Hematopoietic multipotent progenitor cell treated with erythropoietin and hydrocortisone succinate and interleukin-3 and kit ligand, for 17 days (in vitro differentiated cells): ENCODE data around the gene ABI1.

Experiments used
- DNase-seq: peaks from one replicate; pipeline ENCODE4 v3.0.0-alpha.2; 2015; ENCODE audit warnings: low spot score

The ABI1 gene

DNA sequence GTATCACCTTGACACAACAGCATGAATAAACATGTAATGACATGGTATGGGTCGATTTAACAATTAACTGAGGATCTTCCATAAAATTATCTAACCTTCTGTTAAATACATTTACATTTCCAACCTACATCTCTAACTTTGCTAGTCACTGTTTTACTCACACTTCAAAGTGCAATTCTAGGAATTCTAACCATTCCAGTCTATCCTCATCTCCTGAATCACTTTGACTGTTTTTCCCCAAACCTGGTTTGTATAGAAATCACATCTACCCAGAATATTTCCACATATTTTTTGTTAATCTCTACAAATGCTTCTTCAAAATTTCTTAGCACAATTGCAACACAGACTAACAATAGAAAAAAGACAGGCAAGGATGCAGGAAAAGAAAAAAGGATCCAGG, 6.2 kb downstream of the ABI1 start:
- DNase-seq: no peak

DNA sequence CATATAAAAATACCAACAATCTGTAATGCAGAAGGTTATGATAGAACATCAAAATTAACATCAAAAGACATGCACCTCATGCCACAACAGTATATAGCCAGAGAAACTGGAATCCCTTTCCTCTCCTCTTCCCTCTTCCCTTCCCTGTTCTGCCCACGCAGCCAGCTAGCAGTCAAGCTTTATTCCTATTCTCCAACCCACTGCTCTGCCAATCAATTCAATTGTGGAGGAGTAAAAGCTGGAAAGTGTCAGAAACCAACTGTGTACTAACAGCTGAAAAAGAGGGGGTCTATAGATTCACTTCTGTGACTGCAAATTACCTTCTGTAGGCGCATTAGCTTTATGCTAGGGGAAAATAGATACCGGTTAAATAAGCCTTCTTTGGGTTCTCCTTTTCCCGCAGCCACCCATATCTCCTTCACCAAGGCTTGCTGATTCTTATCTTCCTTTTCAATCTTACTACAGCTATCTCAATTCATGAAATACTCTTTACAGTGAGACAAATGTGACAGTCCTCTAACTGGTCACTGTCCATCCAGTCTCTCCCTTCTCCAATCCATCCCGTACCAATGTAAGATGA, 16.3 kb downstream of the ABI1 start:
- DNase-seq: no peak

GRCh38 chr10:26843736-26844135, 17.0 kb downstream of the ABI1 start:
- DNase-seq: no peak

DNA sequence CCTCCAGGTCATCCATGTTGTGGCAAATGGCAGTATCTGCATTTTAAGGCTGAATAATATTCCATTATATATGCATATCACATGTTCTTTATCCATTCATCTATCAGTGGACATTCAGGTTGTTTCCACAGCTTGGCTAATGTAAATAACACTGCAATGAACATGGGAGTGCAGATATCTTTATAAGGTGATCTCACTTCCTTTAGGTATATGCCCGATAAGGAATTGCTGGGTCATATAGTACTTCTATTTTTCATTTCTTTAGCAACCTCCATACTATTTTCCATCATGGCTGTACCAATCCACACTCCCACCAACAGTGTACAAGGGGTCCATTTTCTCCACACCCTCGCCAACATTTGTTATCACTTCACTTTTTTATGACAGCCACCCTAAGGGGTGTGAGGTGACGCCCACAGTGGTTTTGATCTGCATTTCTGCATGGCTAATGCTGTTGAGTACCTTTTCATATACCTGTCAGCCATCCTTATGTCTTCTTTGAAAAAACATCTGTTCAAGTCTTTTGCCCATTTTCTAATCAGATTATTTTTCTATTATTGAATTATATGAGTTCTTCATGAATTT, 18.9 kb downstream of the ABI1 start:
- no peak for DNase-seq

GRCh38 chr10:26840938-26841732, 19.6 kb downstream of the ABI1 start:
- DNase-seq: no peak

- DNase-seq: no peak
Measured at GRCh38 chr10:26839966-26840627, 20.7 kb downstream of the ABI1 start.

GRCh38 chr10:26837139-26837538, 23.6 kb downstream of the ABI1 start:
- DNase-seq: no peak

- DNase-seq: no peak
Measured at GRCh38 chr10:26835025-26835424, 25.7 kb downstream of the ABI1 start.

DNA sequence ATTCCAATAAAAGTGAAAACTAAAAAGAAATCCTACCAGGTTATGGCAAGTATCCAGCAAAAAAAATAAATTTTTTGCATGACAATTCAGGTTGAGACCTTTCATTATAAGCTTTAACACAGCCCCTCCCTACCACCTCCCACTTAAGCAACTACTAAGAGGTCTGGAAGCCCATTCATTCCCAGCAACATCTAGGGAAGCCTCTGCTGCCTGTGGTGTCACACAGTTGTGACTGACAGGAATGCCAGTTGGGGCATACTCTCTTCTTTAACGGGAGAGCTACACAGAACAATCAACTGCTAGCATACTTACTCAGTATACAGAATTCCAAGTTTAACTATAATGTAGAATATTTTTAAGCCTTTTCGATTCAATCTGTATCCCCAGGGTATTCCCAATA, 27.8 kb downstream of the ABI1 start:
- no peak for DNase-seq

DNA sequence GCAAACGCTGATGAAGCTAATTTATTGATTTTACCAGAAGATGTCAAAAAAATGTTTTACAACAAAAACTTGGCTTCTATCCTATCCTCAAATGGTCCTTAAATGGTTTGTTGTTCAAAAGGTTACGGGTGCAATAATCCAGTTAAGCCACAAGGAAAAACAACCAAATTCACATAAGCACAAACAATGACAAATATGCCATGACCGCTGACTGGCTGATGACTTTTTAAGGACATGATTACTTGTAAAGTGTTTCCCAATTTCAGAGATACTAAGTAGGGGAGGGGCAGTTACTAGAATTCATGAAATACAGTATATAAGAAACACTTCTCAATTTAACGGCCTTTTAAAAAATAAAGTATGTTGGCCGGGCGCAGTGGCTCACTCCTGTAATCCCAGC, 28.8 kb downstream of the ABI1 start:
- no peak for DNase-seq

DNA sequence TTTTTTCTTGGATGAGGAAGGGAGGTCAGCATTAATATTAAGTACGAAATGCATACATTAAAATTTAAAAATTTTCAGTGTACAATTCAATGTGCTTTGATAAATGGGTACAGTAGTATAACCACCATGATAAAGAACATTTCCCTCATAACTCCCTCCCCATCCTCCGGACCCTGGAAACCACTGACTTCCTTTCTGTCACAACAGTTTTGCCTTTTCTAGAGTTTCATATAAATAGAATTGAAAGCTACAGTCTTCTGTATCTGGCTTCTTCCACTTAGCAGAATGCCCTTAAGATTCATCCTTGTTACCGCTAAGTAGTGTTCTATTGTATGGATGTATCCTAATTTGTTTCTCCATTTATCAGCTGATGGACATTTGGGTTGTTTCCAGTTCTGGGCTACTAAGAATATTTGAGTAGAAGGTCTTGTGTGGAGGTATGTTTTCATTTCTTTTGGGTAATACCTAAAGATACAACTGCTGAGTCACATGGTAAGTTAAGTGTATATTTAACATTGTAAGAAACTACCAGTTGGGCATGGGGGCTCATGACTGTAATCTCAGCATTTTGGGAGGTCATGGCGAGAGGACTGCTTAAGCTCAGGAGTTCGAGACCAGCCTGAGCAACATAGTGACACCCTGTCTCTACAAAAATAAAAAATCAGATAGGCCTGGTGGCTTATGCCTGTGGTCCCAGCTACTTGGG, 30.8 kb downstream of the ABI1 start:
- no peak for DNase-seq

- DNase-seq: no peak
Measured at GRCh38 chr10:26824015-26824690, 36.6 kb downstream of the ABI1 start.

GRCh38 chr10:26821699-26822570, 38.8 kb downstream of the ABI1 start:
- DNase-seq: no peak

- no peak for DNase-seq
Measured at GRCh38 chr10:26815500-26815899, 45.3 kb downstream of the ABI1 start.

DNA sequence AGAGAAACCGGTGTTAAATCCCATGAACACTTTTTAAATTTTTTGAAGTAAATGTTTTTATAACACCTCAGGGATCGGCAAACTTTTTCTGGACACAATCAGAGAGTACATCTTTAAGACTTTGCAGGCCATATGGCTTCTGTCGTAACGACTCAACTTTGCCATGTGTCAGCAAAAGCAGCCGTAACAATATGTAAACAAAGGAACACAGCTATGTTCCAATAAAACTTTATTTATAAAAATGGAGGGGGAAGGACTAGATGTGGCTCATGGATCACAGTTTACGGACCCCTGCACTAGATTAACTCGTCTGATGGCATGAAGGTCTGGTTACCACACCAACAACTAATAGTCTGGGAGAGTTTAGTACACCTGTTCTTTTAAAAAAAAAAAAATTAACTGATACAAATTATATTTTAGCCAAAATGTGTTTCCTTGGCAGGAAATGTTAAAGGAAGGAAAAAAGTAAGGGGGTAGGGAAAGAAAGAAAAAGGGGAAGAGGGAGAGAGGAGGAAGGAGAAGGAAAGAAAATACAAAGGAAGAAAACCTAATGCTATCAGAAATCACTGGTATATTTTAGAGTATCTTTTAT, 50.2 kb downstream of the ABI1 start:
- DNase-seq: no peak

- DNase-seq: no peak
Measured at GRCh38 chr10:26809973-26810372, 50.8 kb downstream of the ABI1 start.

DNA sequence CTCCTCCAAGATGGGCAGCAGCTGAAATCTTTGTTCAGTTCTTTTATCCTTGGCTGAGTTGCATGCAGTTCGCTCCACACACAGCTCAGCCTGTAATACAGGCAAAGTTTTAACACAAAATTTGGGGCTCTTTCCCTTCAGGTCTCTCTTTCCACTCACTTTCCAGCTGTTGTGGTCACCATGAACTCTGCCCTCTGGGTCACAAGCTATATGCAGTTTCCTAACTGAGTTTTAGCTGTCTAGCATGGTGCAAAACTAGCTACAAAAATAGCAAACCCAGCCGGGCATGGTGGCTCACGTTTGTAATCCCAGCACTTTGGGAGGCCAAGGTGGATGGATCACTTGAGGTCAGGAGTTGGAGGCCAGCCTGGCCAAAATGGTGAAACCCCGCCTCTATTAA, 53.2 kb downstream of the ABI1 start:
- no peak for DNase-seq

- no peak for DNase-seq
Measured at GRCh38 chr10:26806557-26806956, 54.2 kb downstream of the ABI1 start.

DNA sequence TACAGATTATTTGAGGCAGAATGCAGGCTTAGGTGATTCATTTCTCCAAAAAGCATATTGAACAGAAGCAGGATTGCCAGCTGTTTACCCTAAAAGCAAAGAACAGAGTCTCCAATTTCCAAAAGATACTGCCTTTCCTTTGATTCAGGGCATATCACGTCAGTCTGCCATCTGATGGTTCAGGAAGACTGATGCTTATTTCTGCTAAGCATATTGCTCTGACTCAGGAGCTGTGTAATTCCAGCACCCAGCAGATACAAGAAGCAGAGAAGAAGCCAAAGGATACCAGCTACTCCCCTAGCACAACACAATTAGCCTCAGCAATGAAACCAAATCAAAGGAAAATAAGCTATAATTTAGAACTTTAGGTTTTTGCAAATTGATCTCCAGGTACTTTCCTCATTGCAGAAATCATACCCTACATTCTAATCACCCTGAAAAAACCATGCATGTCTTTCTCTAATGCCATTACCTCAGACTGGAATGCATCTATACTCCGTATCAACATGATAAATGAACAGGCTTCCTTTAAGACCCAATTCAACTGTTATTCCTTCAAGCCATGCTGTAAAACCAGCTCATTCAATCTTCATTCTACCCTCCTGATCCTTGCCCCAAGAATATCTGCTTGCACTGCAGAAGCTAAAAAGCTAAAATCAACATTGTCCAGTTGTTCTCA, 55.1 kb downstream of the ABI1 start:
- no peak for DNase-seq
